HG03039 (cell line): ENCODE data around the gene COL18A1.

Experiments used
- ATAC-seq: cut with Tn5 transposase; IDR thresholded peaks from one replicate; pipeline ENCODE4 v1.9.1; 2021; ENCODE audit warnings: mild to moderate bottlenecking, moderate library complexity; ENCODE audit not compliant: unreplicated experiment

The COL18A1 gene

GRCh38 chr21:45396620-45396995, 8.4 kb upstream of the COL18A1 start:
- ATAC-seq = no peak

GRCh38 chr21:45397381-45397780, 7.6 kb upstream of the COL18A1 start:
- ATAC-seq = no peak

- ATAC-seq = no peak
Measured at GRCh38 chr21:45401054-45401518, 3.9 kb upstream of the COL18A1 start.

- ATAC-seq = no peak
Measured at GRCh38 chr21:45401916-45402900, 2.8 kb upstream of the COL18A1 start.

GRCh38 chr21:45403133-45403824, 1.7 kb upstream of the COL18A1 start:
- ATAC-seq = no peak

- no peak for ATAC-seq
Measured at GRCh38 chr21:45403825-45404729, 888 bp upstream of the COL18A1 start.

- ATAC-seq = no peak
Measured at GRCh38 chr21:45405271-45405818, 380 bp downstream of the COL18A1 start.

GRCh38 chr21:45405819-45406762, 1.1 kb downstream of the COL18A1 start:
- ATAC-seq = no peak

- ATAC-seq = no peak
Measured at GRCh38 chr21:45406801-45407628, 2.0 kb downstream of the COL18A1 start.

- no peak for ATAC-seq
Measured at GRCh38 chr21:45407629-45408247, 2.8 kb downstream of the COL18A1 start.

- ATAC-seq = no peak
Measured at GRCh38 chr21:45408271-45408791, 3.4 kb downstream of the COL18A1 start.

- no peak for ATAC-seq
Measured at GRCh38 chr21:45408801-45409261, 3.9 kb downstream of the COL18A1 start.

- no peak for ATAC-seq
Measured at GRCh38 chr21:45409466-45410150, 4.6 kb downstream of the COL18A1 start.

GRCh38 chr21:45410151-45410864, 5.3 kb downstream of the COL18A1 start:
- no peak for ATAC-seq

GRCh38 chr21:45410865-45411809, 6.2 kb downstream of the COL18A1 start:
- ATAC-seq = no peak
